ENCODE data around the gene GALNT17. TPM values are rescaled to one million over a fixed set of nuclear protein-coding genes. Genes with fewer than 3 reads are reported as not detected.

The GALNT17 gene
- polyA plus RNA-seq, 1 donor from 2014 or later, result 15.7 TPM

- Histone ChIP-seq H4K20me1 (ENCODE audit: insufficient read depth) (no peaks in the 10 kb centered on the region), H3K79me2 (replicated peaks; ENCODE audit: insufficient read depth, low read length) (no peaks in the 10 kb centered on the region), H3K4me2 (ENCODE audit: low read length) (no peak overlapping the region), H3K9ac (ENCODE audit: low read length) (no peak overlapping the region), H2AFZ (ENCODE audit: low read depth, low read length) (no peak overlapping the region), H3K36me3 (ENCODE audit: insufficient read depth, low read length) (no peaks in the 10 kb centered on the region), H3K9me3 (ENCODE audit: low read length) (no peaks in the 10 kb centered on the region), H3F3A (ENCODE audit: insufficient read depth, low read length, poor library complexity, severe bottlenecking) (no peaks in the 10 kb centered on the region), H3K4me3 (ENCODE audit: low read length) (no peak overlapping the region), H3K9me2 (ENCODE audit: insufficient read depth, low read length) (no peaks in the 10 kb centered on the region), H3K27ac (ENCODE audit: low read length) (no peak overlapping the region), H3K27me3 (ENCODE audit: insufficient read depth, low read depth, low read length) (no peaks in the 10 kb centered on the region)
- TF ChIP-seq, protein P1, sequence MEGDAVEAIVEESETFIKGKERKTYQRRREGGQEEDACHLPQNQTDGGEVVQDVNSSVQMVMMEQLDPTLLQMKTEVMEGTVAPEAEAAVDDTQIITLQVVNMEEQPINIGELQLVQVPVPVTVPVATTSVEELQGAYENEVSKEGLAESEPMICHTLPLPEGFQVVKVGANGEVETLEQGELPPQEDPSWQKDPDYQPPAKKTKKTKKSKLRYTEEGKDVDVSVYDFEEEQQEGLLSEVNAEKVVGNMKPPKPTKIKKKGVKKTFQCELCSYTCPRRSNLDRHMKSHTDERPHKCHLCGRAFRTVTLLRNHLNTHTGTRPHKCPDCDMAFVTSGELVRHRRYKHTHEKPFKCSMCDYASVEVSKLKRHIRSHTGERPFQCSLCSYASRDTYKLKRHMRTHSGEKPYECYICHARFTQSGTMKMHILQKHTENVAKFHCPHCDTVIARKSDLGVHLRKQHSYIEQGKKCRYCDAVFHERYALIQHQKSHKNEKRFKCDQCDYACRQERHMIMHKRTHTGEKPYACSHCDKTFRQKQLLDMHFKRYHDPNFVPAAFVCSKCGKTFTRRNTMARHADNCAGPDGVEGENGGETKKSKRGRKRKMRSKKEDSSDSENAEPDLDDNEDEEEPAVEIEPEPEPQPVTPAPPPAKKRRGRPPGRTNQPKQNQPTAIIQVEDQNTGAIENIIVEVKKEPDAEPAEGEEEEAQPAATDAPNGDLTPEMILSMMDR (IDR thresholded peaks at IDR 0.05; ENCODE audit: poor library complexity, severe bottlenecking), result no peak
- no peak for TF ChIP-seq POLR2AphosphoS5 (IDR thresholded peaks at IDR 0.05)
- TF ChIP-seq EP300 (conservative IDR thresholded peaks at IDR 0.05; ENCODE audit: poor library complexity, severe bottlenecking), result no peak
- TF ChIP-seq REST (IDR thresholded peaks at IDR 0.05; ENCODE audit: borderline replicate concordance), result no peak
- TF ChIP-seq RAD21 (conservative IDR thresholded peaks at IDR 0.05), result no peak
- no peak for TF ChIP-seq EZH2 (IDR thresholded peaks at IDR 0.05; ENCODE audit: borderline replicate concordance, insufficient read depth, low read length, poor library complexity, severe bottlenecking)
- TF ChIP-seq TAF1 (IDR thresholded peaks at IDR 0.05; ENCODE audit: low read depth), result no peak
- no peak for TF ChIP-seq SMC3 (conservative IDR thresholded peaks at IDR 0.05; ENCODE audit: poor library complexity)
- no peak for TF ChIP-seq MXI1 (conservative IDR thresholded peaks at IDR 0.05; ENCODE audit: poor library complexity, severe bottlenecking)
Measured at GRCh38 chr7:71148098-71148497, 16.2 kb downstream of the GALNT17 start.

- Histone ChIP-seq H3K27me3 (ENCODE audit: insufficient read depth, low read depth, low read length) (no peaks in the 10 kb centered on the region), H3K79me2 (replicated peaks; ENCODE audit: insufficient read depth, low read length) (no peaks in the 10 kb centered on the region), H3K9me3 (ENCODE audit: low read length) (no peaks in the 10 kb centered on the region), H4K20me1 (ENCODE audit: insufficient read depth) (no peaks in the 10 kb centered on the region), H2AFZ (ENCODE audit: low read depth, low read length) (no peak overlapping the region), H3K9ac (ENCODE audit: low read length) (no peak overlapping the region), H3K36me3 (ENCODE audit: insufficient read depth, low read length) (no peaks in the 10 kb centered on the region), H3K4me2 (ENCODE audit: low read length) (no peak overlapping the region), H3K4me3 (ENCODE audit: low read length) (no peak overlapping the region), H3F3A (ENCODE audit: insufficient read depth, low read length, poor library complexity, severe bottlenecking) (no peaks in the 10 kb centered on the region), H3K9me2 (ENCODE audit: insufficient read depth, low read length) (no peaks in the 10 kb centered on the region), H3K27ac (ENCODE audit: low read length) (no peak overlapping the region)
- TF ChIP-seq, protein P1 (IDR thresholded peaks at IDR 0.05; ENCODE audit: poor library complexity, severe bottlenecking), result no peak
- TF ChIP-seq SMC3 (conservative IDR thresholded peaks at IDR 0.05; ENCODE audit: poor library complexity), result no peak
- no peak for TF ChIP-seq REST (IDR thresholded peaks at IDR 0.05; ENCODE audit: borderline replicate concordance)
- TF ChIP-seq MXI1 (conservative IDR thresholded peaks at IDR 0.05; ENCODE audit: poor library complexity, severe bottlenecking), result no peak
- TF ChIP-seq RAD21 (conservative IDR thresholded peaks at IDR 0.05), result no peak
Measured at GRCh38 chr7:71155236-71155635, 23.3 kb downstream of the GALNT17 start.

Data from neural cell (in vitro differentiated cells).